ENCODE data around the gene ARRDC3. TPM values are rescaled to one million over a fixed set of nuclear protein-coding genes. Genes with fewer than 3 reads are reported as not detected.

ARRDC3 gene
- total RNA-seq, 4 donors from 2014 or later: 37.0 to 58.2 (median 43.1) TPM

GRCh38 chr5:91373006-91373405, 10.1 kb downstream of the ARRDC3 start:
- H3K4me1 ChIP-seq: peaks cover 30 to 65% (median 61%) of the 10 kb centered on the region in 4 donors
- no peak for TF ChIP-seq POLR2AphosphoS5 (IDR thresholded peaks at IDR 0.05)
- TF ChIP-seq EP300 (IDR thresholded peaks at IDR 0.05): no peak
- no peak for TF ChIP-seq POLR2A (IDR thresholded peaks at IDR 0.05; ENCODE audit: low read depth)
- TF ChIP-seq CTCF (IDR thresholded peaks at IDR 0.05): no peak
- peak overlapping the region in 3 of 4 donors; percentile 3 to 9 (median 7) for H3K27ac ChIP-seq (replicated peaks in 1 of 4)
- no peaks in the 10 kb centered on the region for H3K9me3 ChIP-seq
- 45% methylated on average over 1 of the region's 1 CpG for WGBS
- peaks cover 38 to 90% (median 66%) of the 10 kb centered on the region in 4 donors for H3K36me3 ChIP-seq
- no peak overlapping the region for H3K4me3 ChIP-seq
- H3K27me3 ChIP-seq: no peaks in the 10 kb centered on the region
- intact Hi-C loops (cut with DNase I): no loop called here
- no peak for DNase-seq (ENCODE audit: extremely low spot score)

GRCh38 chr5:91369480-91369879, 13.6 kb downstream of the ARRDC3 start:
- TF ChIP-seq EP300 (IDR thresholded peaks at IDR 0.05) (no peak), POLR2A (IDR thresholded peaks at IDR 0.05; ENCODE audit: low read depth) (no peak), POLR2AphosphoS5 (IDR thresholded peaks at IDR 0.05) (no peak), CTCF (IDR thresholded peaks at IDR 0.05) (no peak)
- Histone ChIP-seq H3K36me3 (peaks cover 30 to 75% (median 55%) of the 10 kb centered on the region in 4 donors), H3K4me1 (peaks cover 21 to 37% (median 33%) of the 10 kb centered on the region in 4 donors), H3K27ac (replicated peaks in 1 of 4) (peak overlapping the region in 1 of 4 donors; percentile 15), H3K4me3 (no peak overlapping the region), H3K27me3 (no peaks in the 10 kb centered on the region), H3K9me3 (no peaks in the 10 kb centered on the region)
- DNase-seq (ENCODE audit: extremely low spot score): no peak
- WGBS: 38% methylated on average over 1 of the region's 1 CpG
- intact Hi-C loops (cut with DNase I): no loop called here

GRCh38 chr5:91367908-91368648, 15.0 kb downstream of the ARRDC3 start:
- Histone ChIP-seq H3K4me3 (no peak overlapping the region), H3K36me3 (peaks cover 18 to 61% (median 43%) of the 10 kb centered on the region in 4 donors), H3K4me1 (peaks cover 15 to 31% (median 26%) of the 10 kb centered on the region in 4 donors), H3K27ac (replicated peaks in 1 of 4) (peak overlapping the region in 1 of 4 donors; percentile 24), H3K27me3 (no peaks in the 10 kb centered on the region), H3K9me3 (no peaks in the 10 kb centered on the region)
- DNase-seq (ENCODE audit: extremely low spot score): peak; percentile 53
- WGBS: 93% methylated on average over 8 of the region's 8 CpGs
- TF ChIP-seq POLR2AphosphoS5 (IDR thresholded peaks at IDR 0.05) (no peak), CTCF (IDR thresholded peaks at IDR 0.05) (no peak), EP300 (IDR thresholded peaks at IDR 0.05) (no peak), POLR2A (IDR thresholded peaks at IDR 0.05; ENCODE audit: low read depth) (no peak)
- intact Hi-C loops (cut with DNase I): no loop called here

GRCh38 chr5:91367344-91367743, 15.8 kb downstream of the ARRDC3 start:
- no peaks in the 10 kb centered on the region for H3K9me3 ChIP-seq
- no peak overlapping the region for H3K27ac ChIP-seq (replicated peaks in 1 of 4)
- DNase-seq (ENCODE audit: extremely low spot score): peak; percentile 64
- peaks cover 14 to 53% (median 36%) of the 10 kb centered on the region in 4 donors for H3K36me3 ChIP-seq
- no peak for TF ChIP-seq EP300 (IDR thresholded peaks at IDR 0.05)
- no peak for TF ChIP-seq CTCF (IDR thresholded peaks at IDR 0.05)
- TF ChIP-seq POLR2A (IDR thresholded peaks at IDR 0.05; ENCODE audit: low read depth): no peak
- no peak for TF ChIP-seq POLR2AphosphoS5 (IDR thresholded peaks at IDR 0.05)
- no peak overlapping the region for H3K4me3 ChIP-seq
- intact Hi-C loops (cut with DNase I): no loop called here
- H3K4me1 ChIP-seq: peaks cover 10 to 27% (median 20%) of the 10 kb centered on the region in 4 donors
- no peaks in the 10 kb centered on the region for H3K27me3 ChIP-seq
